Activated T-cell treated with anti-CD3 and anti-CD28 coated beads, Interleukin-2, amount 50 U/mL, for 24 hours (primary cell): ENCODE results near the gene ILDR1.

ENCODE experiments used
- DNase-seq: peaks from one replicate; pipeline ENCODE4 v3.0.0-alpha.2; 2020
- H3K27ac Mint-ChIP-seq: 2 replicates; pipeline ENCODE4 v1.8.0; 2020; ENCODE audit warnings: mild to moderate bottlenecking, mixed read lengths
- H3K27me3 Mint-ChIP-seq: 2 replicates; pipeline ENCODE4 v1.8.0; 2020; ENCODE audit warnings: mixed read lengths
- H3K36me3 Mint-ChIP-seq: 2 replicates; pipeline ENCODE4 v1.8.0; 2020; ENCODE audit warnings: low read depth, mixed read lengths
- H3K4me1 Mint-ChIP-seq: 2 replicates; pipeline ENCODE4 v1.8.0; 2020; ENCODE audit warnings: low read depth, mixed read lengths
- H3K4me3 Mint-ChIP-seq: 2 replicates; pipeline ENCODE4 v1.8.0; 2020; ENCODE audit warnings: mild to moderate bottlenecking, moderate library complexity, mixed read lengths
- H3K9me3 Mint-ChIP-seq: 2 replicates; pipeline ENCODE4 v1.8.0; 2020; ENCODE audit warnings: mixed read lengths

Gene ILDR1

DNA sequence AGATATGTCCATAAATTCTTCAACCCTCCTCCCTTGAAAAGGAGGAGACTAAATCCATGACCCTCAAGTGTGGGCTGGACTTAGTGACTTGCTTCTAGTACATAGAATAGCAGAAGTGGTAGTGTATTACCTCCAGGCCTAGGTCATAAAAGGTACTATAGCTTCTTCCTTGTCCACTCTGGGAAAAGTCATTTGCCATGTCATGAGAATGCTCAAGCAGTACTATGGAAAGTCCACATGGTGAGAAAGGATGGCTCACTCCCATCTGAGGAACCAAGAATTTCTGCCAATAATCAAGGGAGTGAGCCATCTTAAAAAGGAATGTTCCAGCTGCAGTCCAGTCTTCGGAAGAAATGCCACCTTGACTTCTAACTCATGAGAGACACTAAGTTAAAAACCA lies 10.5 kb upstream of the ILDR1 start:
- peaks cover 15% of the 10 kb centered on the region for H3K9me3 Mint-ChIP-seq
- H3K36me3 Mint-ChIP-seq: no peaks in the 10 kb centered on the region
- H3K27me3 Mint-ChIP-seq: peaks cover 10% of the 10 kb centered on the region
- no peak for DNase-seq
- no peak overlapping the region for H3K27ac Mint-ChIP-seq
- H3K4me1 Mint-ChIP-seq: peaks cover 17% of the 10 kb centered on the region
- H3K4me3 Mint-ChIP-seq: no peak overlapping the region

DNA sequence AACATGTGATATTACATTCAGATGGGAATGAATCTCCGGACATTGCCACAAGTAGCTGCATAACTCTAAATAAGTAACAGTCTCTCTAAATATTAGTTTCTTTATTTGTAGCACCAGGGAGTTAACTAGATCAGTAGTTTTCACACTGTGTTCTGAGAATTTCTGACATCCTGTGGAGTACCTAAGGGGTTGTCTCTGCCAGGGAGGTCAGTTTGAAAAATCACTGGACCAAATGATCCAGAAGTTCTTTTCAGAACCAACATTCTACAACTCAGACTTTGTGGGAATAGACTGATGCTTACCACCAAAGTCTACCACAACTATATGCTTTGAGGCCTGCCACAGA lies 9.0 kb upstream of the ILDR1 start:
- H3K4me1 Mint-ChIP-seq: peaks cover 17% of the 10 kb centered on the region

DNA sequence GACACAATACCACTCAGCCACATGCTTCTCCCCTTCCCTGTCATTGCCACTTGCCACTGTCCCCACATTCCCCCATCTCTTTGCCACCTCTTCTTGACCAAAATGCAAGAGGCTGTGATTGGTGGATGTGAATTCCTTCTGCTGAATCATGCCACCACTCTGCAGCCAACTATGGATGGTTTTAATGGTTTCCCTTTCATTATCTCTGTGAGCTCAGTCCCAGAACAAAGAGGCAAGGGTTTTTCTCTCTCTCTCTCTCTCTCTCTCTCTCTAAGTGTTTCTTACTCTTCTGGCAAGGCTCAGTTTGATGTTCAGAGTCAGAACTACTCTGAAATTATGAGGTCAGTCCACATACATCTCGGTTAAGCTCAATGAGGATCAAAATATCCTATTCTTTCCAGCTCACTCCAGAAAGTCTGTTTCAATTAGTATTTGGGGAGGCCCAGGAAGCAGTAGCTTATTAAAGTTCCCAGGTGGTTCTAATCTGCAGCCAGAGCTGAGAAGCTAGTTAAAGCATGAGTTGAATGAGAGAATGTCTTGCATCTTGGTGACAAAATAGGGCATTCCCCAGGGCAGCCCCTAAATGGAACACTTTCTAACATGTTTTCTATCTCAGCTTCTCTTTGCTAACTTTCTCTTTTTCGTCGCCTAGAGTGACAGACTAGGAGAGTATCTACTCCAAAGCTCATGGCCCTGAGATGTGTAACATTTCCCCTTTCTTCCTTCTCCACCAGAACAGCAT lies 8.5 kb upstream of the ILDR1 start:
- Mint-ChIP-seq H3K4me3 (no peak overlapping the region), H3K36me3 (no peaks in the 10 kb centered on the region), H3K4me1 (peaks cover 17% of the 10 kb centered on the region), H3K27ac (peak overlapping the region; percentile 18), H3K9me3 (peaks cover 2% of the 10 kb centered on the region), H3K27me3 (peaks cover 10% of the 10 kb centered on the region)
- DNase-seq: no peak

More for the DNA sequence above, 9.0 kb upstream of the ILDR1 start:
- Mint-ChIP-seq H3K9me3 (peaks cover 8% of the 10 kb centered on the region), H3K36me3 (no peaks in the 10 kb centered on the region), H3K4me3 (no peak overlapping the region), H3K27me3 (peaks cover 10% of the 10 kb centered on the region), H3K27ac (peak overlapping the region; percentile 18)
- DNase-seq: no peak

DNA sequence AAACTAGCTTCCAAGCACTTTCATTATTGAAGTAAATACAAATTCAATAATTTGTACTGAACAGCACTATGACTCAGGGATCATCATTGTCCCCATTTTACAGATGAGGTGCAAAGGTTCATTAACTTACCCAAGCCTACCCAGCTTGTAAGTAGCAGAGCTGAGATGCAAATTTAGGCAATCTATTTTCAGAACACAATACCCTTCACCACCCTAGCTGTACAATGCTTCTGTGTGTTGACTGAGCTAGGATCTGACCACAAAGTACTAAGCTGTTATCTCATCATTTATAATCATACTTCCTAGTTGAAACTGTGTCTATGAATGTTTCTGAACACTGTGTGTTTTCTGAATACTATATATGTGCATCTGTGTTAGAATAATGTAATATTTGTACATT lies 3.2 kb upstream of the ILDR1 start:
- Mint-ChIP-seq H3K36me3 (no peaks in the 10 kb centered on the region), H3K9me3 (no peaks in the 10 kb centered on the region), H3K27ac (no peak overlapping the region), H3K27me3 (peaks cover 27% of the 10 kb centered on the region), H3K4me3 (no peak overlapping the region), H3K4me1 (peaks cover 7% of the 10 kb centered on the region)
- no peak for DNase-seq

DNA sequence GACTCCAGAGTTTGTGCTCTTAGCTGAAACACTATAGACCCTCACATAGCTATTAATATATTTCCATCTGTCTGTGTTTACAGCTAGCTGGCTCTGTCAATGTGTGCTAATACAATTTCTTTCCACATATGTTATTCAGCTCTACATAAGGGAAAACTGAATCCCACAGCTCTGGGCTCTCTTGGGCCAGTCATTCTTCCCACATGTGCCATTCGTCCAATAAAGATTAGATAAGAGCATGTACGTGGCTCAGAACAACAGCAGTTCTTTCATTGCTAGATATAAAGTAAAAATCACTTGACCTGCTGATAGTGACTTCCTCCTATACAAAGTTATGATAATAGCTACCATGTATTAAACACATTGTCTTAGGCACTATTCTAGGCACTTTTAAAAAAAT lies 2.8 kb upstream of the ILDR1 start:
- H3K27ac Mint-ChIP-seq: no peak overlapping the region
- H3K27me3 Mint-ChIP-seq: peaks cover 32% of the 10 kb centered on the region
- H3K9me3 Mint-ChIP-seq: no peaks in the 10 kb centered on the region
- H3K4me1 Mint-ChIP-seq: peaks cover 3% of the 10 kb centered on the region
- no peak for DNase-seq
- H3K4me3 Mint-ChIP-seq: no peak overlapping the region
- H3K36me3 Mint-ChIP-seq: no peaks in the 10 kb centered on the region

DNA sequence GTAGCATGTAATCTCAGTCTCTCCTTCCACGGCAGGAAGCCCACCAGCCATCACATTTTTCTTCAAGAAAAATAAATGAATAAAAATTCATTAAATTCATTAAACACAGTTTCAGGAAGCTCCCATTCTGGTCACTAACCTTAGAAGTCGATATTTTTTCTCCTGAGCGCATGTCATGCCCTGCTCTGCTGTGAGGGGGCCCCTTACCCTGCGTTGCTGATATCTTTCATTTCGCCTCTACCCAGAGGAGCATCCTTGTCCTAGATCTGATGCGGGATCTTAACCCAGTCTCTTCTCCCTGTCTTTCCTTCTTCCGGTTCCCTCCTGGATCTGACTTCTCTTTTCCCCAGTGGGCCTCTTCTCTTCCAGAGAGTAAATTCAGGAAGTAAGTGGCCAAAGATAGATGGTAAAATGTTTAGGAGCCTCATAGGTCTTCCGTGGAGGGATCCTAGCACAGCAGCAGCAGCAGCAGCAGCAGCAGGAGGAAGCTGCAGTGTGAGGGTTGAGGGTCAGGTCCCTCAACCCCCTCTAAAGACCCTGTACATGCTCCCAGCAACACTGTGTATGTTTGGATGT lies 1.4 kb upstream of the ILDR1 start:
- peaks cover 45% of the 10 kb centered on the region for H3K27me3 Mint-ChIP-seq
- peaks cover 3% of the 10 kb centered on the region for H3K4me1 Mint-ChIP-seq
- H3K36me3 Mint-ChIP-seq: no peaks in the 10 kb centered on the region
- no peaks in the 10 kb centered on the region for H3K9me3 Mint-ChIP-seq
- H3K4me3 Mint-ChIP-seq: no peak overlapping the region
- DNase-seq: no peak
- no peak overlapping the region for H3K27ac Mint-ChIP-seq

GRCh38 chr3:122021037-122021436 lies 1.0 kb downstream of the ILDR1 start:
- no peak overlapping the region for H3K27ac Mint-ChIP-seq
- H3K9me3 Mint-ChIP-seq: no peaks in the 10 kb centered on the region
- peaks cover 63% of the 10 kb centered on the region for H3K27me3 Mint-ChIP-seq
- no peak overlapping the region for H3K4me3 Mint-ChIP-seq
- H3K36me3 Mint-ChIP-seq: no peaks in the 10 kb centered on the region
- DNase-seq: no peak
- peaks cover 3% of the 10 kb centered on the region for H3K4me1 Mint-ChIP-seq

DNA sequence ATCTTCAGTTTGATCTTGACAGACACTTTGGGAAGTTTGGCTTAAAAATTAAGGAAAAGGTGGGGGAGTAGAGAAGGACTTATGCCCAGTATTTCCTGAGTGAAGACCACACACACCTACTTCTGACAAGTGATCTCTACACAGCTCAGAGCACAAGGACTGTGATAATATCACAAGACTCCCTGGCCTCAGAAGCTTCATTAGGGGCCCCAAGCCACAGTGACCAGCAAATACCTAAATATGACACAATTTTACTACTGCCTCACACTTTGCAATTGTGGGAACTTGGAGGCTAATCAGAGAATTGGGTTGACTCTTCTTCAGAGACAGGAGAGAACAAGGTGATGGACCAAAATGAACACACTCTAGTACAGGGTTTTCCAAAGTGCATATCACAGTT lies 2.6 kb downstream of the ILDR1 start:
- Mint-ChIP-seq H3K27me3 (peaks cover 68% of the 10 kb centered on the region), H3K27ac (no peak overlapping the region), H3K9me3 (no peaks in the 10 kb centered on the region), H3K36me3 (no peaks in the 10 kb centered on the region), H3K4me1 (peaks cover 10% of the 10 kb centered on the region), H3K4me3 (no peak overlapping the region)
- DNase-seq: no peak

- H3K27ac Mint-ChIP-seq: no peak overlapping the region
- no peak overlapping the region for H3K4me3 Mint-ChIP-seq
- H3K4me1 Mint-ChIP-seq: peaks cover 11% of the 10 kb centered on the region
- peaks cover 45% of the 10 kb centered on the region for H3K27me3 Mint-ChIP-seq
- no peaks in the 10 kb centered on the region for H3K36me3 Mint-ChIP-seq
- no peaks in the 10 kb centered on the region for H3K9me3 Mint-ChIP-seq
- DNase-seq: no peak
Measured at GRCh38 chr3:122014741-122015140, 7.3 kb downstream of the ILDR1 start.

GRCh38 chr3:122013448-122013925 lies 8.6 kb downstream of the ILDR1 start:
- peaks cover 35% of the 10 kb centered on the region for H3K27me3 Mint-ChIP-seq
- H3K36me3 Mint-ChIP-seq: no peaks in the 10 kb centered on the region
- peaks cover 11% of the 10 kb centered on the region for H3K4me1 Mint-ChIP-seq

GRCh38 chr3:122012821-122013220 lies 9.2 kb downstream of the ILDR1 start:
- Mint-ChIP-seq H3K36me3 (no peaks in the 10 kb centered on the region), H3K4me3 (no peak overlapping the region), H3K27me3 (peaks cover 28% of the 10 kb centered on the region), H3K4me1 (peaks cover 11% of the 10 kb centered on the region), H3K27ac (no peak overlapping the region), H3K9me3 (no peaks in the 10 kb centered on the region)
- no peak for DNase-seq

More at GRCh38 chr3:122013448-122013925, 8.6 kb downstream of the ILDR1 start:
- Mint-ChIP-seq H3K27ac (no peak overlapping the region), H3K4me3 (no peak overlapping the region), H3K9me3 (no peaks in the 10 kb centered on the region)
- no peak for DNase-seq

GRCh38 chr3:122011396-122011795 lies 10.7 kb downstream of the ILDR1 start:
- DNase-seq: no peak
- no peak overlapping the region for H3K27ac Mint-ChIP-seq
- no peak overlapping the region for H3K4me3 Mint-ChIP-seq
- no peaks in the 10 kb centered on the region for H3K36me3 Mint-ChIP-seq
- H3K9me3 Mint-ChIP-seq: no peaks in the 10 kb centered on the region
- peaks cover 11% of the 10 kb centered on the region for H3K4me1 Mint-ChIP-seq
- H3K27me3 Mint-ChIP-seq: peaks cover 19% of the 10 kb centered on the region

DNA sequence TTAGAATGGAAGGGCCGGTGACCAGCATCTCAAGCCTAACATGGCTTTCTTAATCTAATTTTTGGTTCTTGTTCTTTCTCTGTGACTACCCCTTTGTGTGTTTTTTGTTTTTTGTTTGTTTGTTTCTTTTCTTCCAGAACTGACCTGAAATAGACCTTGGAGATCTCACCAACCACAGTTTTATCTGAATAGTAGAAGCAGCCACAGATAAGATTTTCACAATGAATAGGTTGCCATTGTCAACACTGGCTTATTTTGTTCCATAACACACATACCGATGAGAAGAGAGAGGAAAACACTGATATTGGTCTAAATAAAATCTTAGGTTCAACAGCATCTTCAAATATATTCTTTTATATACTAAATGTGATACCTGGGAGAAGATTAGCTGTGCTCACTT lies 11.5 kb downstream of the ILDR1 start:
- Mint-ChIP-seq H3K9me3 (no peaks in the 10 kb centered on the region), H3K27me3 (peaks cover 15% of the 10 kb centered on the region), H3K36me3 (no peaks in the 10 kb centered on the region), H3K4me3 (no peak overlapping the region), H3K4me1 (peaks cover 12% of the 10 kb centered on the region), H3K27ac (no peak overlapping the region)
- DNase-seq: no peak

- H3K4me1 Mint-ChIP-seq: peaks cover 23% of the 10 kb centered on the region
- peaks cover 24% of the 10 kb centered on the region for H3K27me3 Mint-ChIP-seq
- H3K4me3 Mint-ChIP-seq: no peak overlapping the region
- H3K27ac Mint-ChIP-seq: no peak overlapping the region
- no peaks in the 10 kb centered on the region for H3K36me3 Mint-ChIP-seq
- no peak for DNase-seq
- H3K9me3 Mint-ChIP-seq: no peaks in the 10 kb centered on the region
Measured at GRCh38 chr3:122008166-122008565, 13.9 kb downstream of the ILDR1 start.

- peaks cover 34% of the 10 kb centered on the region for H3K27me3 Mint-ChIP-seq
- peaks cover 19% of the 10 kb centered on the region for H3K4me1 Mint-ChIP-seq
- no peak overlapping the region for H3K27ac Mint-ChIP-seq
- no peaks in the 10 kb centered on the region for H3K9me3 Mint-ChIP-seq
- no peak for DNase-seq
- H3K36me3 Mint-ChIP-seq: no peaks in the 10 kb centered on the region
- H3K4me3 Mint-ChIP-seq: no peak overlapping the region
Measured at GRCh38 chr3:122006267-122006666, 15.8 kb downstream of the ILDR1 start.
